Limb (tissue), 2 donors: ENCODE results near the gene PLA2R1.

Experiments used
- DNase-seq, 2 donors: peaks; one replicate each; pipeline ENCODE4 v3.0.0-alpha.2; 2016; ENCODE audit errors: extremely low spot score in 2 of 2

PLA2R1 gene

GRCh38 chr2:160033732-160034392, 28.6 kb downstream of the PLA2R1 start:
- DNase-seq: no peak

GRCh38 chr2:160029270-160029628, 33.2 kb downstream of the PLA2R1 start:
- DNase-seq: no peak

- peak in 1 of 2 donors; percentile 21 for DNase-seq
Observed at GRCh38 chr2:160028431-160029269, 33.8 kb downstream of the PLA2R1 start.

- DNase-seq: no peak
Observed at GRCh38 chr2:160022162-160022561, 40.3 kb downstream of the PLA2R1 start.

- no peak for DNase-seq
Observed at GRCh38 chr2:160019374-160020090, 42.9 kb downstream of the PLA2R1 start.

- no peak for DNase-seq
Observed at GRCh38 chr2:160015746-160016145, 46.7 kb downstream of the PLA2R1 start.

GRCh38 chr2:160014227-160014626, 48.2 kb downstream of the PLA2R1 start:
- DNase-seq: no peak

- DNase-seq: no peak
Observed at GRCh38 chr2:160010361-160011145, 51.9 kb downstream of the PLA2R1 start.

- no peak for DNase-seq
Observed at GRCh38 chr2:160007111-160007510, 55.3 kb downstream of the PLA2R1 start.

DNA sequence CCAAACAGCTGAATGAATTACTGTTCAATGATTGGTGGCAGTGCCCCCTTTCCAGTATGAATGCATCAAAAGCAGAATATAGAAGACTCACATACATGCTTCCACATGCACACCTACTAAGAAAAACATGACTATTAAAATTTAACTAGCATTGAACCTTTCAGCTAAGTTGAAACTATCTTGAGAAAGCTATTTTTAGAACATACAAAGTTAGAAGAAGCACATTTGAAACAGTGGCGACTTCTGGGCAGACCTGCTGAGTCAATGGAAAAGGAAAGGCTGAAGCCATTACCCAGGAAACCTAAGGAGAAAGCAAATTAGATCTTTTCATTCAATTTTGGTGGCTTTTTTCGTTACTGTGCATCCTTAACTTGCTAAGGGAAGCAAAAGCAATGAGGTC, 55.9 kb downstream of the PLA2R1 start:
- no peak for DNase-seq

DNA sequence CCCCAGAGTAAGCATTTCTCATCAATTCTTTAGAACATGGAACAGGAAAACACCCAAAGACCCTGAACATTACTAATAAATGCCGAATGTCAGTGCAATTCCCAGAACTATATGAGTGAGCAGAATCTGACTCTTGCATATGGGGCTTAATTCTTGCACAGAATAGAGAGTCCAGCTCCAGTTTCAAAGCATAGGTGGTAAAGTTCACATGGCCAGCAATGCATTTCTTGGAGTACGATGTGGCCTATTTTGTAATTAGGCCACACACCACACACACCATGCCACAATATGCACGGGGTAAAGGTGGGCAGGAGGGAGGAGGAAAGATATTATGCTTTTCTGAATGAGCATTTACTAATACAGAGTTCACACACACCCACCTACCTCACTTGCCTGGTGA, 56.5 kb downstream of the PLA2R1 start:
- no peak for DNase-seq

- no peak for DNase-seq
Observed at GRCh38 chr2:160005476-160005875, 56.9 kb downstream of the PLA2R1 start.

- DNase-seq: no peak
Observed at GRCh38 chr2:159998961-159999360, 63.5 kb downstream of the PLA2R1 start.

DNA sequence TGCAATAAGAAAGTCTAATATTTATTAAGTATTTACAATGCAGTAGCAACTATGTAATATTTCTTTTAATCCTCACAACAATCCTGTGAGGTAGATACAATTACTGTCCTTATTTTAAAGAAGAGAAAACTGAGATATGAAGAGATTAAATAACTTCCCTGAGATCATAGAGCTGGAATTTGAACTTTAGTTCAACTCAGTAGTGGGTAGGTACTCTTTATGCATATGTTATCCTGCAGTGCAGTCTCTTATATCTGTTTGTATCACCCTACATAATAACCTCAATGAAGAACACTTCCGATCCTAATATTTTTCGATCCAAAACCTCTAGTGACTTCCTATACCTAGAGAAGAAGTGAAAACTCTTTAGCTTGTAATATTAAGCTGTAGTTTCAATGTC, 64.2 kb downstream of the PLA2R1 start:
- no peak for DNase-seq

GRCh38 chr2:159996792-159997546, 65.4 kb downstream of the PLA2R1 start:
- DNase-seq: no peak

DNA sequence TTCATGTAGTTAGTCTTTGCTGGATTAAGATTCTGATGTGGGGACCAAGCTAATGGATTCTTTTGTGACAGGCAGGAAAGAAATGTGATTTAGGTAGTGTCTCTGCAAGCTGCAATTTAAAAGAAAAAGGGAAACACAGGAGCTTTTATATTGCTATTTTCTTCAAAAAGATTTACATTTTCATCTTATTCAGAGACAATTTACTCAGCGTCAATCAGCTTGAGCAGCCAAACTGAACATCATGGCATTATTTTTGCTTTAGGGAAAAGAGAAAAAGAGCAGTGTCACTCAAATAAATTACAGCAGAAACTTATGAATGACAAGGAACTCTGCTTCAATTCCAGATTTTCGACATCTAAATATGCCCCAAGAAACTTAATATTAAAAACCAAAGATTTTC, 67.4 kb downstream of the PLA2R1 start:
- no peak for DNase-seq

GRCh38 chr2:159989249-159989648, 73.2 kb downstream of the PLA2R1 start:
- DNase-seq: no peak

DNA sequence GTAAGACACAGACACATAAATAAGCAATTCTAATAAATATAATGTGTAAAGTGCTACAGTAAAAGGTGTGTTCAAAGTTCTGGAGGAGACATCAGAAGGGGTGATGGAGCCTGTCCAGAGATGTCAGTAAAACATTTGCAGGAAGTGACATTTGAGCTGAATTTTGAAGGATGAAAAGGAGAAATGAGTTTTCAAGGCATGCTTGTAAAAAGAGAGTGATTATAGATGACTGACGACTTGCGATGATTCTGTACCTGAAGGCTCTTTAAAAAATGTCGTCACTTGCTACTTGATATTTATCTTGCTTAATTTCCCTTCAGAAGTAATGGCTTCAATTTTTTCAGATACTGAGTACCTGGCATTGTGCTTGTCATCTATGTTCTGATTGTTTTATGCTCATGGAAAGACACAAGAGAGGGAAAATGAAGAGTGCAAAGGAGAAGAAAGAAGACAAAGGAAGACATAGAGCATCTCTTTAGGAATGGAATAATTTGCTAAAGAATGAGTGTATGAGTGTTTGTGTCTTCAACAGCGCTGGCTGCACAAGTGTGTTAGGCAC, 73.9 kb downstream of the PLA2R1 start:
- no peak for DNase-seq

DNA sequence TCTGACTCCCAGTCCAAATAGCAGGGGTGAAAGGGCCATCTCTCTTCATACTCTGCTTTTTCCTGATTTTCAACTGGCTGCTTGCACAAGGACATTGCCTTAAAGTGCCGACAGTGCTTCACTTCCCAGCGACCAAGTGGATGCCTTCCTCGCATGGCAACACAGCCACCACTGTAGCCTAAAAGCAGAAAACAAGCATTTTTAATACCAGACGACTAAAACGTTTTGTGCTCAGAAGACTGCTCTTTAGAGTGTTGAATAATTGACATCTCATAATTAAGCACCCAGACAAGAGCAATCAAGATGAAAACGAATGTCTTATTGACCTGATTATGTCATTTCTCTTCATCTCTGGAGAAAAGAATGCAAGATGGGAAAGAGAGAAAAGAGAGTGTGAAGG, 75.2 kb downstream of the PLA2R1 start:
- DNase-seq: no peak

- no peak for DNase-seq
Observed at GRCh38 chr2:159985656-159986055, 76.8 kb downstream of the PLA2R1 start.

DNA sequence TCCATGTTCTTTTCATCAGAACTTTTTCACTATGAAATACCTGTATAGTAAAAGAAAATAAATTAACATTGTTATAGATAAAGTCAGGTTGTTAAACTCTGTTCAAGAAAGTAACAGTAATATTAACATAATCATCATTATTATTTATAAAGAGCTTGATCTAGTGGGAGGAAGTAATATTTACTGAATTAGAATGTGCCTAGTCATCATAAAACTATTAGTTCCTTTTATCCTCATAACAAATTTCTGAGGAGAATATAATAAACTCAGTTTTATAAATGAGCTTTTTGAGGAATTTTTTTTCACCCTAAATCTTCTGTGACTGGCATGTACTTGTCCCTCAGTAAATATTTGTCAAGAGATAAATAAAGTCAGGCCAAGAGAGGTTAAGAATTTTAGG, 78.4 kb downstream of the PLA2R1 start:
- no peak for DNase-seq
